Measurements from ENCODE around the gene CRB2.

CRB2 gene

DNA sequence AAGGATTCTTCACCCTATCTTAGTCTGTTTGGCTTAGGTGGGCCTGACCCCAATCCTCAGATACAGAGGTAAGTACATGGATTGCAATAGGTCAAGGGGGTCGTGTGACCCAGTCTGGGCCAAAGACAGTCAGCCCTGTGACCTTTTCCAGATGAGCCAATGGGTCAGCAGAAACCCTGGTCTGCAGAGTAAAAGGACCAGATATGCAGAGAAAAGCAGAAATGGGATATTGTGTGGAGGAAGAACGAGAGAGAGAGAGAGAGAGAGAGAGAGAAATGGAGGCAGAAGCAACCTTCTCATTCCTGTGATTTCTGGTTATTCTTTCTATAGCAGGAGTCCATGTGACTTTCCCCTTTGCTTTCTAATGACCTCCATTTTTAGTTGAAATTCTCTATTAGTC lies 40.4 kb upstream of the CRB2 start:
- H3K27me3 ChIP-seq (ENCODE audit: insufficient read depth, low read length, poor library complexity), result peaks cover 3% of the 10 kb centered on the region
- no peaks in the 10 kb centered on the region for H3K36me3 ChIP-seq (ENCODE audit: insufficient read depth, low read length)
- no peak for DNase-seq
- no peaks in the 10 kb centered on the region for H3K9me3 ChIP-seq (ENCODE audit: insufficient read depth, low read length, severe bottlenecking)
- H3K4me2 ChIP-seq (ENCODE audit: insufficient read depth, low read length), result no peak overlapping the region
- H3K4me3 ChIP-seq (ENCODE audit: low read depth in 1 of 2, low read length in 2 of 2), result no peak overlapping the region
- H4K20me1 ChIP-seq (ENCODE audit: insufficient read depth, low read length), result no peaks in the 10 kb centered on the region
- no peaks in the 10 kb centered on the region for H3K79me2 ChIP-seq (ENCODE audit: insufficient read depth, low read length)
- no peaks in the 10 kb centered on the region for H3K4me1 ChIP-seq (ENCODE audit: insufficient read depth, low read length)
- no peak overlapping the region for H3K9ac ChIP-seq (ENCODE audit: low read depth, low read length)
- H3K27ac ChIP-seq (ENCODE audit: low read length), result no peak overlapping the region
- H2AFZ ChIP-seq (ENCODE audit: low read depth, low read length), result no peak overlapping the region
- ATAC-seq (ENCODE audit: insufficient read depth, low read depth), result no peak
- TF ChIP-seq, protein P1, sequence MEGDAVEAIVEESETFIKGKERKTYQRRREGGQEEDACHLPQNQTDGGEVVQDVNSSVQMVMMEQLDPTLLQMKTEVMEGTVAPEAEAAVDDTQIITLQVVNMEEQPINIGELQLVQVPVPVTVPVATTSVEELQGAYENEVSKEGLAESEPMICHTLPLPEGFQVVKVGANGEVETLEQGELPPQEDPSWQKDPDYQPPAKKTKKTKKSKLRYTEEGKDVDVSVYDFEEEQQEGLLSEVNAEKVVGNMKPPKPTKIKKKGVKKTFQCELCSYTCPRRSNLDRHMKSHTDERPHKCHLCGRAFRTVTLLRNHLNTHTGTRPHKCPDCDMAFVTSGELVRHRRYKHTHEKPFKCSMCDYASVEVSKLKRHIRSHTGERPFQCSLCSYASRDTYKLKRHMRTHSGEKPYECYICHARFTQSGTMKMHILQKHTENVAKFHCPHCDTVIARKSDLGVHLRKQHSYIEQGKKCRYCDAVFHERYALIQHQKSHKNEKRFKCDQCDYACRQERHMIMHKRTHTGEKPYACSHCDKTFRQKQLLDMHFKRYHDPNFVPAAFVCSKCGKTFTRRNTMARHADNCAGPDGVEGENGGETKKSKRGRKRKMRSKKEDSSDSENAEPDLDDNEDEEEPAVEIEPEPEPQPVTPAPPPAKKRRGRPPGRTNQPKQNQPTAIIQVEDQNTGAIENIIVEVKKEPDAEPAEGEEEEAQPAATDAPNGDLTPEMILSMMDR (IDR thresholded peaks at IDR 0.05; ENCODE audit: borderline replicate concordance, extremely low read depth, low read length, poor library complexity, severe bottlenecking), result no peak
- TF ChIP-seq EZH2 (IDR thresholded peaks at IDR 0.05; ENCODE audit: borderline replicate concordance, low read depth, low read length, severe bottlenecking), result no peak

DNA sequence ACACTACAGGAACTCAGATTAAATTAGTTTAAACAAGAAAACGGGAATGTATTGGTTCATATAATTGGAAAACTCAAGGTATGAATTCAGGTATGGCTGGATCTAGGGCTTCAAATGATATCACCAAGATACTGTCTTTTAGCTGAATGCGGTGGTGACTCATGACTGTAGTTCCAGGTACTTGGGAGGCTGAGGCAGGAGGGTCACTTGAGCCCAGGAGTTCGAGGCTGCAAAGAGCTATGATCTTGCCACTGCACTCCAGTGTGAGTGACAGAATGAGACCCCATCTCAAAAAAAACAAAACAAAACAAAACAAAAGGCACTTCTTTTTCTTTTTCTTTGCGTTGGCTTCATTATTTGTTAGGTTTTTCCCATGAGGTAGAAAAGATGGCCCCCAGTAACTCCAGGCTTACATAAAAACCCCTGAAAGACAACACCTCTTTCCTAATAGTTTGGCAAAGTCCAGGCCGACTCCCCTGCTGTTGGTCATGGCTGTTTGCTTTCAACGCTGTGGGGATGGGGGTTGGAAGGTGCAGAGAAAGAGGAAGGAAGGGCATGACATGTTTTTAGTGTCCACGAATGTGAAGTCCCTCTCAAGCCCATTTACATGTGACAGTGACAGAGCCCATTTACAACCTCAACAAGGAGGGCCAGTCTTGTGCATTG lies 39.8 kb upstream of the CRB2 start:
- Histone ChIP-seq H3K4me3 (ENCODE audit: low read depth in 1 of 2, low read length in 2 of 2) (no peak overlapping the region), H3K4me1 (ENCODE audit: insufficient read depth, low read length) (no peaks in the 10 kb centered on the region), H3K79me2 (ENCODE audit: insufficient read depth, low read length) (no peaks in the 10 kb centered on the region), H3K4me2 (ENCODE audit: insufficient read depth, low read length) (no peak overlapping the region), H3K27me3 (ENCODE audit: insufficient read depth, low read length, poor library complexity) (peaks cover 3% of the 10 kb centered on the region), H3K36me3 (ENCODE audit: insufficient read depth, low read length) (no peaks in the 10 kb centered on the region), H3K9me3 (ENCODE audit: insufficient read depth, low read length, severe bottlenecking) (no peaks in the 10 kb centered on the region), H3K27ac (ENCODE audit: low read length) (no peak overlapping the region), H2AFZ (ENCODE audit: low read depth, low read length) (no peak overlapping the region), H4K20me1 (ENCODE audit: insufficient read depth, low read length) (no peaks in the 10 kb centered on the region), H3K9ac (ENCODE audit: low read depth, low read length) (no peak overlapping the region)
- no peak for TF ChIP-seq EZH2 (IDR thresholded peaks at IDR 0.05; ENCODE audit: borderline replicate concordance, low read depth, low read length, severe bottlenecking)
- TF ChIP-seq, protein P1 (IDR thresholded peaks at IDR 0.05; ENCODE audit: borderline replicate concordance, extremely low read depth, low read length, poor library complexity, severe bottlenecking), result no peak
- DNase-seq (no peak), ATAC-seq (ENCODE audit: insufficient read depth, low read depth) (no peak)

DNA sequence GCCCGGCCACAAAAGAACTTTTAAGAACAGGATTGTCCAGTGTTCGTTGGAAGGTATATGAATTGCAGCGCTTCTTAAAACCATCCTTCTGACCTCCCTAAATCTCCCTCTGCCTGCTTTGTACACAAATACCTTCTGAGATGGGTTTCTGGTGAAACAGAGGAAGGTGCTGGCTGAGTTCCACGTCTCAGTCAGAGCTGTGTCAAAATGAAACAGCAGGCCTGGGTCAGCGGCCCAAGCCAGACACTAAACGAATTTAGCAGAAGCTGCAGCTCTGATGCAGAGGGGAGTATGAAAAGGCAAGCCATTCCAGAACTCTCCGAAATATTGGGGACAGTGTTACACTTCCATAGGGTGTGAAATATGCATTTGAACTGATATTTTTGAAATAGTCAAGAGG lies 37.8 kb upstream of the CRB2 start:
- H3K79me2 ChIP-seq (ENCODE audit: insufficient read depth, low read length), result no peaks in the 10 kb centered on the region
- no peaks in the 10 kb centered on the region for H3K9me3 ChIP-seq (ENCODE audit: insufficient read depth, low read length, severe bottlenecking)
- no peak overlapping the region for H3K9ac ChIP-seq (ENCODE audit: low read depth, low read length)
- peaks cover 15% of the 10 kb centered on the region for H3K4me1 ChIP-seq (ENCODE audit: insufficient read depth, low read length)
- H3K27ac ChIP-seq (ENCODE audit: low read length), result no peak overlapping the region
- H3K36me3 ChIP-seq (ENCODE audit: insufficient read depth, low read length), result no peaks in the 10 kb centered on the region
- TF ChIP-seq EZH2 (IDR thresholded peaks at IDR 0.05; ENCODE audit: borderline replicate concordance, low read depth, low read length, severe bottlenecking), result no peak
- TF ChIP-seq, protein P1 (IDR thresholded peaks at IDR 0.05; ENCODE audit: borderline replicate concordance, extremely low read depth, low read length, poor library complexity, severe bottlenecking), result no peak
- DNase-seq, result no peak
- H3K4me3 ChIP-seq (ENCODE audit: low read depth in 1 of 2, low read length in 2 of 2), result no peak overlapping the region
- H3K4me2 ChIP-seq (ENCODE audit: insufficient read depth, low read length), result no peak overlapping the region
- H2AFZ ChIP-seq (ENCODE audit: low read depth, low read length), result no peak overlapping the region
- H3K27me3 ChIP-seq (ENCODE audit: insufficient read depth, low read length, poor library complexity), result peaks cover 3% of the 10 kb centered on the region
- no peak for ATAC-seq (ENCODE audit: insufficient read depth, low read depth)
- H4K20me1 ChIP-seq (ENCODE audit: insufficient read depth, low read length), result no peaks in the 10 kb centered on the region
